ENCODE data around the gene CDC42BPA. TPM values are rescaled to one million over a fixed set of nuclear protein-coding genes. Genes with fewer than 3 reads are reported as not detected.
"Not testable (repeated sequence)": the region's sequence is repeated elsewhere in the genome, so short reads cannot be mapped to it uniquely, and the experiment has no call there.

Gene CDC42BPA
- total RNA-seq, 1 donor from 2014 or later, result 54.7 TPM

- DNase-seq (ENCODE audit: low spot score), result no peak
These were observed 352.5 kb downstream of the CDC42BPA start for GRCh38 chr1:226965581-226966440.

DNA sequence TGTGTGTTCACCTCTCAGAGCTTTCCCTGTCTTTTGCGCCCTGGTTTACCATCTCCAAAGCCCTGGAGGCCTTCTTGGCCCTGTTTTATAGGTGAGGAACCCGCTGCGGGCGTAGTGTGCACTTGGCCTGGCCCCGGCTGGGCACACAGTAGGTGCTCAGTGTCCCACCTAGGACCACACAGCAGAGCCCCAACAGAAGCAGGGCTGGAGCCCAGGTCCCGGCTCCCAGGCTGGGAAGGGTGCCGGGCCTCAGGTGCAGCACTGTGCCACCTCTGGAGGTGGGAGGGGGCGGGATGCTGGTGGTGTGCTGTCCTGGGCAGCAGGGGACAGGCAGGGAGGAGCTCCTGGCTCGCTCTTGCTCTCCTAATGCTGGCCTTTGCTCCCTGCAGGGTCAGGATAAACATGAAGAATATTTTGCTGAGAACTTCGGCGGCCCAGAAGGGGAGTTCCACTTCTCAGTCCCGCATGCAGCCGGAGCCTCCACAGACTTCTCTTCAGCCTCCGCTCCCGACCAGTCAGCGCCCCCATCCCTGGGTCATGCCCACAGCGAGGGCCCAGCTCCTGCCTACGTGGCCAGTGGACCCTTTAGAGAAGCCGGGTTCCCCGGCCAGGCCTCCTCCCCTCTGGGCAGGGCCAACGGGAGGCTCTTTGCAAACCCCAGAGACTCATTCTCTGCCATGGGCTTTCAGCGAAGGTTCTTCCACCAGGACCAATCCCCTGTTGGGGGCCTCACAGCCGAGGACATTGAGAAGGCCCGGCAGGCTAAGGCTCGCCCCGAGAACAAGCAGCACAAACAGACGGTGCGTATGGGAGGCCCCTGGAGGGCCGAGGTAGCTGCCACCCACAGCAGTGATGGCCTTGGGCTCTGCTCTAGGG is 353.4 kb downstream of the CDC42BPA start:
- DNase-seq (ENCODE audit: low spot score), result no peak

DNA sequence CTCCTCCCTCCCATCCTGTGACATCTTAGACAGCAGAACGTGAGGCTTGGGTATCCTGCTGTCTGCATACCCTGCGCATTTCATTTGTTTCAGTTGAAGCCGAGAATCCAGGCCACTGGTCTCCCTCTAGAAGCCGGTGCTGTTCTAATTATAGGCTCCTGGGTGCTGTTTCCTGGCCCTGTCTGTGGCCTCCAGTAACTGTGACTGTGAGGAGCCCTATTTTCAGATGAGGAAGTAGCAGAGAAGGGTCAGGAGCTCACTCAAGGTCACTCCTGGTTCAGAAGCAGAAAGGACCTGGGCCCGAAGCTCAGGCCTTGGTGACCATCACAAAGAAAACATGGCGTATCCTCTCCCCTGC is 354.2 kb downstream of the CDC42BPA start:
- no peak for DNase-seq (ENCODE audit: low spot score)

DNA sequence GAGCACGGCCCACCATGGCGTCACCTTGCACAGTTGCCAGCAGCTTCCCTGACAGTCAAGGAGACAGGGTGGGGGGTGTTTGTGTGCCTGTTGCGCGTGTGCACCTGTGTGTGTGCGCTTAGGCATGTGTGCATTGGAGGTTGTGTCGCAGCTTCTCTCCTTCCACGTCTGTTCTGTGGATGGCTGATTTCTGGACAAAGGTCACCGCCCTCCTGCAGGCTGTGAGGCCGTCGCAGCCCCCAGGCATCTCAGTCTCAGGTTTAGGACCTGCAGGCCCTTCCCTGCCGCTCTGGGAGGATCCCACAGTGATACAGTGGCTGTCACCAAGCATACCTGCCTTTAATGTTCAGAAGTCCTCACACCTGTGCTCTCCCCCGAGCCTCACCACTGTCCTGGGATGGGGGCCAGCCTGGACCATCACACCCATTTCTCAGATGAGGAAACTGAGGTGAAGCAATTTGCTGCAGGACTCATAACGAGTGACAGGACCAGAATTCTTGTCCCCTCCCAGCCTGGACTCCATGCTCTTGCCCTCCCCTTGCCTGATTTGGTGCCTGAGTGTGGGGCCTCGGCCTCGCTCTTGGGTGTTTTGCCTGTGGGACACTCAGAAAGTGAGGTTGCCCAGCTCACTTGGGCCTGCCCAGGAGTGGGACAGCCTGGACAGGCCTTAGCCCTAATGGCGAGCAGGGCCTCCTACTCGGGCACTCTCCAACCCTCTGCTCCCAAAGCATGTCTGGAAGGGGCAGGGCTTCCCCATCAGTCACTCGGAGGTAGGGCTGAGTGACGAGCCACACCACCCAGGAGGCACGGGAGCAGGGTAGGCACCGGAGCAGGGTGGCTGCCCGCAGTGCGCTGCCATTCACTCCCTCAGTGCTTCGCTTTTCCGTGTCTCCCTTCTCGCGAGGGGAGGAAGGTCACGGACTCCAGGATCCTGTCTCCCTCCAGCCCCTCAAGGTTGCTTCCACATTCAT is 355.6 kb downstream of the CDC42BPA start:
- no peak for DNase-seq (ENCODE audit: low spot score)

- no peak for DNase-seq (ENCODE audit: low spot score)
These were observed 357.1 kb downstream of the CDC42BPA start for GRCh38 chr1:226960944-226961765.

GRCh38 chr1:226960256-226960655 is 358.0 kb downstream of the CDC42BPA start:
- DNase-seq (ENCODE audit: low spot score), result no peak

DNA sequence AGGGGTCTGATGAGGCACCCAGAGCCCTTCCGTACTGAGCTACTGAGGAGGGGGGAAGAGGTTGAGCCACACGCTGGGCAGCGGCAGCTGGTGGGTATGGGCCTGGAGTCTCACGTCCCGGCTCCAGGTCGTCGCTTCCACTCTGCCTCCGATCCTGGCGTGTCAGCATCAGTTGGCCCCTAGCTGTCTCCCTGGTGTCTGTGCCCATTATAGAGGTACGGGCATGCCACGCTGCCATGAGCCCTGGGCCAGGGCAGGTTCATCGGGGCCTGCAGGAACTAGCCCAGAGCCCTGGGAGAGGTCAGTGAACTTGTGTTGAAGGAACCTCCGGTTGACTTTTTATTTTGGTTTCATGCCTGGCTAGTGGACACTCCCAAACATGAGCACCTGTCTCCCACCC is 360.0 kb downstream of the CDC42BPA start:
- no peak for DNase-seq (ENCODE audit: low spot score)

- DNase-seq (ENCODE audit: low spot score), result no peak
These were observed 360.6 kb downstream of the CDC42BPA start for GRCh38 chr1:226957714-226958113.

DNA sequence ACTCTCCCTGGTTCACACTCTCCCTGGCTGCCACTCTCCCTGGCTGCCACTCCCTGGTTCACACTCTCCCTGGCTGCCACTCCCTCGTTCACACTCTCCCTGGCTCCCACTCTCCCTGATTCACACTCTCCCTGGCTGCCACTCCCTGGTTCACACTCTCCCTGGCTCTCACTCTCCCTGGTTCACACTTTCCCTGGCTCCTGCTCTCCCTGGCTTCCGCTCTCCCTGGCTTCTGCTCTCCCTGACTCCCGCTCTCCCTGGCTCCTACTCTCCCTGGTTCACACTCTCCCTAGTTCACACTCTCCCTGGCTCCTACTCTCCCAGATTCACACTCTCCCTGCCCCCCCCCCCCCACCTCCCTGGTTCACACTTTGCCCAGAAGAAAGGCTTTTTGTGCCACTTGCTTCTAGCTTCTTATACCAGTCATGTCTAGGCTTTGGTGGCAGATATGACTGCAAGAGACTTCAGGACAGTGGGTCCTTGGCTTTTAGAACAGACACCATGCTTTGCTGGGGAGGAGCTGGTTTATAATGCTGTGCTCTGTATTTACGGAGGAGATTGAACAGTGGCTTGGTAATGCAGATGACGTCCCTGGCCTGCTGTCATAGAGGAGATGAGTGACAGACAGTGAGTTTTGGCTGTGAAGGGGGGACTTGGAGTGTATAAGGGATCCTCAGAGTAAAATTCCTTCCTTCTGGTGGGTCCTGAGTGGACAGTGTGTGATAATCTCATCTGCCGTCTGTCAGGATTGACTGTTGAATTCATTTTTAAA is 361.2 kb downstream of the CDC42BPA start:
- no peak for DNase-seq (ENCODE audit: low spot score)

GRCh38 chr1:226955857-226956256 is 362.4 kb downstream of the CDC42BPA start:
- not testable (repeated sequence) for DNase-seq (ENCODE audit: low spot score)

DNA sequence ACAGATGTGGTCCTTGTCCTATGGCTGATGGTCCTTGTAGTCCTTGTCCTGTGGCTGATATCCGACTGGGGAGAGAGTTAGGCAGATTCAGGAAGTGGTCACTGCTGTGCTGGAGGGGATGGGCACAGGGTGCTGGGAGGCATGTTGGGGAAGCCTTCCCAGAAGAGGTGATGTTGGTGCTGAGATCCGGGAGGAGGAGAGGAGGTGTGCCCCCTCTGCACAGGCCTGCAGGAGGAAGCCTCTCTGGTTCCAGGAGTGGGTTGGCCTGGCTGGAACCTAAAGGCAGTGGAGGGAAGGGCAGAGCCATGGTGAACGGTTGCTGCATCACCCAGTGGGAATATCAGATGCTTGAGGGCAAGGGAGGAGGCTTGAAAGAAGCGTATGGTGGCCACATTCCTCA is 363.5 kb downstream of the CDC42BPA start:
- DNase-seq (ENCODE audit: low spot score), result no peak

DNA sequence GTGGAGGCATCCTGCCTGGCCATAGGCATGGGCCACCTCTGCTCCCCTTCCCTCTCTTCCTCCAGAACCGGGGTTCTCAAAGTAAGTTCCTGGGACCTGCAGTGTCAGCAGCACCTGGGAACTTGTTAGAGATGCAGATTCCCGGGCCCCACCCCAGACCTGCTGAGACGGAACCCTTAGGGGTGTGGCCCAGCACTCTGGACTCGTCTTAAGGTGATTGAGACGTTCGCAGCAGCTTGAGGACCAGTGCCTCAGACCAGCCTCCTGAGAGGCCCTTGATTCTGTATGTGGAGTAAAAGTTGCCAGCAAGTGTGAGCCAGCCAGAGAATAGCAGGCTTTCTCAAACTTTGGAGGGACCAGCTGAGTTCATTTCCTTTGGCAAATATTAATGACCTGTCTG is 364.0 kb downstream of the CDC42BPA start:
- no peak for DNase-seq (ENCODE audit: low spot score)

DNA sequence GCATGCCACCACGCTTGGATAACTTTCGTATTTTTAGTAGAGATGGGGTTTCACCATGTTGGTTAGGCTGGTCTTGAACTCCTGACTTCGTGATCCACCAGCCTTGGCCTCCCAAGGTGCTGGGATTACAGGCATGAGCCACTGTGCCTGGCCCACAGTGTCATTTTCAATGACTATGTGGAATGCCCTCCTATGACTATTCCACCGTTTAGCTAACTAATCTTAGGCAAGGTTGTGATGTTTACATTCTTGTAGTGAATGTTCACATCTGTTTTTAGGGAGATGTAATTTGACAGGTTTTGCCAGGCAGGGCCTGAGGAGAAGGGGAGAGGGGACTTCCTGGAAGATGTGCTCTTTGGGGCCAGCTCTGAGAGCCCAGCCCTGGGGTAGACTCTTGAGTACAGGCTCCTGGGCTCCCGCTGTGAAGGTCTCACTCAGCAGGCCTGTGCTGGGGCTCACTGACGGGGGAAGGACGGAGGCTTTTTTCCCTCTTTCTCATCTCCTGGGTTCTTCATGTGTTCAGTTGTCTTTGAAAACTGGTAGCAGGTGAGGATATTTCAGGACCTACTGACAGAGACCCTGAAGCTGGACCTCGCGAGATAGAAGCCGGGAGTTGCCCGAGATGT is 365.0 kb downstream of the CDC42BPA start:
- DNase-seq (ENCODE audit: low spot score), result no peak

GRCh38 chr1:226952118-226952441 is 366.2 kb downstream of the CDC42BPA start:
- peak; percentile 8 for DNase-seq (ENCODE audit: low spot score)

DNA sequence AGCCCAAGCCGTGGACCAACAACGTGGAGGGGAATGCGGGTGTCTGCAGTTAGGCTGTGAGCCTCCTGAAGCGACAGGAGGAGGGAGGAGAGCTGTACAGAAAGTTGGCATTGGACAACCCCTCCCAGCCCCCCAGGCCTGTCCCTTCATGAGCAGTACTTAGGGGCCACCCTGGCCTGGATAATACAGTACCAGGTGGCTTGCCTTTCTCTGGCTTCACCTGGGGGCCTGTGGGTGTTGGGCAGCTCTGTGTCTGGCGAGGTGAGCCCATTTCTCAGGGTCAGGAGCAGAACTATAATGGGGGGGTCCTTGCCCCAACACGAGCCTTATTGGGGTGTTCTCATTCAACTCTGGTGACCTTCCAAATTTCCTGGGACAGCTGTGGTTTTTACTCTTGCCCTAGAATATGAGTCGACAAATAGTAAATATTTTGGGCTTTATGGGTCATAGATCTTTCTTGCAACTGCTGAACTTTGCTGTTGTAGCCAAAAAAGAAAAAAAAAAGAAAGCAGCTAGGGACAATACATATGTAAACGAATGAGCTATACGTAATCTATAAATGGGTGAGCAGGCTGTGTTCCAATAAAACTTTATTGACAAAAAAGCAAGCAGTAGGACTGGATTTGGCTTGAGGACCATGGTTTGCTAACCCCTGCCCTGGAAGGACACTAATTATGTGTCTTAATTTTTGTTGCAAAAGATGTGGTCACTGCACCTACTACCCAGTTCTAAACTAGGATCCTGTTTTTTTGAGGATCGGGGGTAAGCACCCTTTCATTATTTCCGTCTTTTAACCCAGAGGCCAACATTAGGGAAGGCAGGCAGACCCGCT is 366.8 kb downstream of the CDC42BPA start:
- DNase-seq (ENCODE audit: low spot score), result peak; percentile 7

- DNase-seq (ENCODE audit: low spot score), result peak; percentile 7
These were observed 367.4 kb downstream of the CDC42BPA start for GRCh38 chr1:226950871-226951270.

GRCh38 chr1:226950316-226950715 is 368.0 kb downstream of the CDC42BPA start:
- DNase-seq (ENCODE audit: low spot score), result peak; percentile 1

GRCh38 chr1:226949401-226949800 is 368.9 kb downstream of the CDC42BPA start:
- DNase-seq (ENCODE audit: low spot score), result peak; percentile 8

- peak; percentile 7 for DNase-seq (ENCODE audit: low spot score)
These were observed 369.3 kb downstream of the CDC42BPA start for GRCh38 chr1:226948996-226949395.
